H9 (cell line): ENCODE measurements around the gene HHATL. TPM values are rescaled to one million over a fixed set of nuclear protein-coding genes. Genes with fewer than 3 reads are reported as not detected.

ENCODE experiments used
- DNase-seq: peaks from one replicate; pipeline ENCODE4 v3.0.0-alpha.2; 2017
- H2AFZ ChIP-seq: one replicate; pipeline ENCODE4 v1.6.1; 2013; ENCODE audit warnings: mild to moderate bottlenecking, low read length, control low read depth, moderate library complexity
- H2AK5ac ChIP-seq: 2 replicates; pipeline ENCODE4 v1.6.1; 2013; ENCODE audit warnings: low read length, control low read depth, mixed read lengths; ENCODE audit not compliant: insufficient read length
- H2BK120ac ChIP-seq: one replicate; pipeline ENCODE4 v1.6.1; 2013; ENCODE audit warnings: low read depth, mild to moderate bottlenecking, low read length, control low read depth, inconsistent platforms; ENCODE audit not compliant: poor library complexity, severe bottlenecking
- H2BK12ac ChIP-seq: 2 replicates; pipeline ENCODE4 v1.6.1; 2013; ENCODE audit warnings: low read length, control low read depth, mixed read lengths, low read depth; ENCODE audit not compliant: insufficient read length
- H2BK15ac ChIP-seq: 2 replicates; pipeline ENCODE4 v1.6.1; 2013; ENCODE audit warnings: low read depth, low read length, control low read depth
- H2BK20ac ChIP-seq: one replicate; pipeline ENCODE4 v1.6.1; 2013; ENCODE audit warnings: low read depth, mild to moderate bottlenecking, low read length, control low read depth, inconsistent platforms; ENCODE audit not compliant: poor library complexity, severe bottlenecking
- H2BK5ac ChIP-seq: 2 replicates; pipeline ENCODE4 v1.6.1; 2013; ENCODE audit warnings: low read length, control low read depth, mixed read lengths; ENCODE audit not compliant: insufficient read length
- H3K14ac ChIP-seq: 2 replicates; pipeline ENCODE4 v1.6.1; 2013; ENCODE audit warnings: low read length, control low read depth; ENCODE audit not compliant: insufficient read depth
- H3K18ac ChIP-seq: 2 replicates; pipeline ENCODE4 v1.6.1; 2013; ENCODE audit warnings: low read depth, mild to moderate bottlenecking, mixed read lengths, low read length, control low read depth; ENCODE audit not compliant: insufficient read length
- H3K23ac ChIP-seq: 2 replicates; pipeline ENCODE4 v1.6.1; 2013; ENCODE audit warnings: low read length, control low read depth, mixed read lengths, low read depth; ENCODE audit not compliant: insufficient read length
- H3K23me2 ChIP-seq: 2 replicates; pipeline ENCODE4 v1.6.1; 2013; ENCODE audit warnings: low read depth, mild to moderate bottlenecking, mixed read lengths, low read length, control low read depth; ENCODE audit not compliant: insufficient read length, poor library complexity, severe bottlenecking
- H3K27ac ChIP-seq: 2 replicates; pipeline ENCODE4 v1.5.1; 2013; ENCODE audit warnings: low read length, control low read depth, mixed read lengths, low read depth; ENCODE audit not compliant: insufficient read length
- H3K27me3 ChIP-seq: 2 replicates; pipeline ENCODE4 v1.6.1; 2013; ENCODE audit warnings: low read length, control low read depth, inconsistent platforms; ENCODE audit not compliant: insufficient read depth
- H3K4ac ChIP-seq: 2 replicates; pipeline ENCODE4 v1.6.1; 2013; ENCODE audit warnings: low read depth, mild to moderate bottlenecking, control low read depth, inconsistent platforms, low read length, moderate library complexity
- H3K4me1 ChIP-seq: 2 replicates; pipeline ENCODE4 v1.6.1; 2013; ENCODE audit warnings: low read length, control low read depth, inconsistent platforms; ENCODE audit not compliant: insufficient read depth
- H3K4me2 ChIP-seq: 2 replicates; pipeline ENCODE4 v1.6.1; 2013; ENCODE audit warnings: low read length, control low read depth, mixed read lengths; ENCODE audit not compliant: insufficient read length, insufficient read depth
- H3K56ac ChIP-seq: 2 replicates; pipeline ENCODE4 v1.6.1; 2013; ENCODE audit warnings: low read depth, mild to moderate bottlenecking, mixed read lengths, low read length, control low read depth; ENCODE audit not compliant: insufficient read length
- H3K79me1 ChIP-seq: 2 replicates; pipeline ENCODE4 v1.6.1; 2013; ENCODE audit warnings: low read depth, mild to moderate bottlenecking, moderate library complexity, low read length, control low read depth, inconsistent platforms; ENCODE audit not compliant: insufficient read depth, poor library complexity, severe bottlenecking
- H3K79me2 ChIP-seq: 2 replicates; pipeline ENCODE4 v1.6.1; 2013; ENCODE audit warnings: low read length, control low read depth, inconsistent platforms; ENCODE audit not compliant: insufficient read depth
- H3K9ac ChIP-seq: 2 replicates; pipeline ENCODE4 v1.6.1; 2013; ENCODE audit warnings: low read length, control low read depth, mixed read lengths; ENCODE audit not compliant: insufficient read length; ENCODE audit errors: extremely low read depth
- H3K9me3 ChIP-seq: one replicate; pipeline ENCODE4 v1.6.1; 2013; ENCODE audit warnings: low read depth, low read length, inconsistent platforms; ENCODE audit not compliant: control insufficient read depth
- H3T11ph ChIP-seq: one replicate; pipeline ENCODE4 v1.6.1; 2013; ENCODE audit warnings: mild to moderate bottlenecking, low read length, control low read depth, inconsistent platforms
- H4K20me1 ChIP-seq: one replicate; pipeline ENCODE4 v1.6.1; 2013; ENCODE audit not compliant: control insufficient read depth, insufficient read length, insufficient read depth
- H4K5ac ChIP-seq: 2 replicates; pipeline ENCODE4 v1.6.1; 2013; ENCODE audit warnings: low read depth, mild to moderate bottlenecking, mixed read lengths, low read length, control low read depth; ENCODE audit not compliant: insufficient read length
- H4K8ac ChIP-seq: replicated peaks from 2 replicates; pipeline ENCODE4 v1.6.1; 2013; ENCODE audit warnings: low read length, control low read depth, mixed read lengths, low read depth; ENCODE audit not compliant: insufficient read length
- H4K91ac ChIP-seq: 2 replicates; pipeline ENCODE4 v1.6.1; 2013; ENCODE audit warnings: low read depth, mild to moderate bottlenecking, moderate library complexity, mixed read lengths, low read length, control low read depth; ENCODE audit not compliant: insufficient read length
- H3K27ac Mint-ChIP-seq, 3 experiments: 2 replicates in 2 of 3; 3 replicates in 1 of 3; pipeline ENCODE4 v1.8.0; 2020 to 2021; ENCODE audit warnings: mixed read lengths in 3 of 3, mild to moderate bottlenecking in 1 of 3, moderate library complexity in 1 of 3
- H3K27me3 Mint-ChIP-seq: 2 replicates; pipeline ENCODE4 v1.8.0; 2021; ENCODE audit warnings: low read depth, mild to moderate bottlenecking, moderate library complexity, mixed read lengths
- H3K36me3 Mint-ChIP-seq, 3 experiments: 2 replicates in 2 of 3; 3 replicates in 1 of 3; pipeline ENCODE4 v1.8.0; 2020 to 2021; ENCODE audit warnings: low read depth in 3 of 3, mixed read lengths in 3 of 3; ENCODE audit not compliant: insufficient read depth in 1 of 3
- H3K4me1 Mint-ChIP-seq, 2 experiments: 2 replicates each; pipeline ENCODE4 v1.8.0; 2020; ENCODE audit warnings: mixed read lengths in 2 of 2
- H3K4me3 Mint-ChIP-seq, 2 experiments: 2 replicates in 1 of 2; 3 replicates in 1 of 2; pipeline ENCODE4 v1.8.0; 2020 to 2021; ENCODE audit warnings: mild to moderate bottlenecking in 2 of 2, mixed read lengths in 2 of 2, moderate library complexity in 1 of 2
- H3K9me3 Mint-ChIP-seq, 2 experiments: 2 replicates in 1 of 2; 3 replicates in 1 of 2; pipeline ENCODE4 v1.8.0; 2020; ENCODE audit warnings: mild to moderate bottlenecking in 2 of 2, mixed read lengths in 2 of 2, moderate library complexity in 1 of 2
- WGBS: extraction: QIAGEN DNeasy Blood & Tissue Kit; methylation state at CpG from one replicate; pipeline ENCODE4 v1.1.7; 2013; ENCODE audit warnings: missing lambda C conversion rate, low lambda C conversion rate, mixed read lengths; ENCODE audit not compliant: insufficient read length; ENCODE audit errors: extremely low coverage; 5-methylcytosine and 5-hydroxymethylcytosine counted together
- total RNA-seq: library from RNA; stranded (reverse); gene quantifications from 2 replicates; pipeline ENCODE4 v1.2.1, GENCODE V29; 2021
- TF ChIP-seq, protein P1 (sequence below): fragments of 200-600 bp; sonication (generic); conservative IDR thresholded peaks from 3 replicates; pipeline ENCODE4 v1.8.0; 2021; ENCODE audit warnings: antibody characterized with exemption, mild to moderate bottlenecking

HHATL gene
- total RNA-seq, 1 experiment from 2014 or later = 0.46 TPM

DNA sequence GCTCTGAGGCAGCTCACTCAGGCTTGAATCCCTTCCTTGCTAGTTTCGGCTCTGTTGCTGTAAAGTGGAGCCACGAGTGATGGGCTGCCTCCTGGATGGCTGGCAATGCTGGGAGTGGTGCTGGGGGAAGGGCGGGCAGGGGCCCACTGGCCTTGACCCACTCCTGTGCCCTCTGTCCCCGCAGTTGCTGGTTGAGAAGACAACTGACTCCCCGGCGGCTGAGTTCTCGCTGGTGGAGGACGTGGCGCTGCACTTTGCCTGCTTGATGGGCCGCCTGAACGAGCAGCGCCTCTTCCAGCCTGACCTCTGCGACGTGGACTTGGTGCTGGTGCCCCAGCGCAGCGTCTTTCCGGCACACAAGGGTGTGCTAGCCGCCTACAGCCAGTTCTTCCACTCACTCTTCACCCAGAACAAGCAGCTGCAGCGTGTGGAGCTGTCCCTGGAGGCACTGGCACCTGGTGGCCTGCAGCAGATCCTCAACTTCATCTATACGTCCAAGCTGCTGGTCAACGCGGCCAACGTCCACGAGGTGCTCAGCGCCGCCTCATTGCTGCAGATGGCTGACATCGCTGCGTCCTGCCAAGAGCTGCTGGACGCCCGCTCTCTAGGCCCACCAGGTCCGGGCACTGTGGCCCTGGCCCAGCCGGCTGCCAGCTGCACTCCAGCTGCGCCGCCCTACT, 44.4 kb downstream of the HHATL start:
- no peaks in the 10 kb centered on the region for H3K27me3 Mint-ChIP-seq
- Histone ChIP-seq H4K20me1 (no peaks in the 10 kb centered on the region), H3K56ac (no peak overlapping the region), H3K79me2 (no peaks in the 10 kb centered on the region), H3K4ac (no peak overlapping the region), H3K27me3 (no peaks in the 10 kb centered on the region), H3K4me2 (no peak overlapping the region), H2BK20ac (no peak overlapping the region), H3K18ac (no peak overlapping the region), H3T11ph (no peak overlapping the region), H2AK5ac (no peak overlapping the region), H4K8ac (no peak overlapping the region), H2BK120ac (no peak overlapping the region), H3K23ac (no peak overlapping the region), H2BK5ac (no peak overlapping the region), H3K14ac (no peak overlapping the region), H2BK15ac (no peak overlapping the region), H3K79me1 (no peaks in the 10 kb centered on the region), H2AFZ (no peak overlapping the region), H4K91ac (no peak overlapping the region), H4K5ac (no peak overlapping the region), H2BK12ac (no peak overlapping the region), H3K9me3 (no peaks in the 10 kb centered on the region), H3K9ac (no peak overlapping the region), H3K4me1 (peaks cover 6% of the 10 kb centered on the region; the same call in 1 of the 2 replicates), H3K27ac (no peak overlapping the region), H3K23me2 (no peaks in the 10 kb centered on the region)
- no peak overlapping the region for H3K4me3 Mint-ChIP-seq
- peak; percentile 38 for DNase-seq
- H3K36me3 Mint-ChIP-seq = peaks cover 3 to 21% (median 8%) of the 10 kb centered on the region in 3 experiments
- TF ChIP-seq, protein P1, sequence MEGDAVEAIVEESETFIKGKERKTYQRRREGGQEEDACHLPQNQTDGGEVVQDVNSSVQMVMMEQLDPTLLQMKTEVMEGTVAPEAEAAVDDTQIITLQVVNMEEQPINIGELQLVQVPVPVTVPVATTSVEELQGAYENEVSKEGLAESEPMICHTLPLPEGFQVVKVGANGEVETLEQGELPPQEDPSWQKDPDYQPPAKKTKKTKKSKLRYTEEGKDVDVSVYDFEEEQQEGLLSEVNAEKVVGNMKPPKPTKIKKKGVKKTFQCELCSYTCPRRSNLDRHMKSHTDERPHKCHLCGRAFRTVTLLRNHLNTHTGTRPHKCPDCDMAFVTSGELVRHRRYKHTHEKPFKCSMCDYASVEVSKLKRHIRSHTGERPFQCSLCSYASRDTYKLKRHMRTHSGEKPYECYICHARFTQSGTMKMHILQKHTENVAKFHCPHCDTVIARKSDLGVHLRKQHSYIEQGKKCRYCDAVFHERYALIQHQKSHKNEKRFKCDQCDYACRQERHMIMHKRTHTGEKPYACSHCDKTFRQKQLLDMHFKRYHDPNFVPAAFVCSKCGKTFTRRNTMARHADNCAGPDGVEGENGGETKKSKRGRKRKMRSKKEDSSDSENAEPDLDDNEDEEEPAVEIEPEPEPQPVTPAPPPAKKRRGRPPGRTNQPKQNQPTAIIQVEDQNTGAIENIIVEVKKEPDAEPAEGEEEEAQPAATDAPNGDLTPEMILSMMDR = no peak
- peak overlapping the region in 1 of 3 experiments; percentile 72; a peak in 2 of 7 replicates for H3K27ac Mint-ChIP-seq
- no peaks in the 10 kb centered on the region for H3K9me3 Mint-ChIP-seq
- H3K4me1 Mint-ChIP-seq = peaks cover 8 to 28% of the 10 kb centered on the region in 2 experiments
- WGBS = no CpG with 5 or more reads among the region's 34 CpGs
